ENCODE measurements around the gene ZNF165.

The ZNF165 gene

DNA sequence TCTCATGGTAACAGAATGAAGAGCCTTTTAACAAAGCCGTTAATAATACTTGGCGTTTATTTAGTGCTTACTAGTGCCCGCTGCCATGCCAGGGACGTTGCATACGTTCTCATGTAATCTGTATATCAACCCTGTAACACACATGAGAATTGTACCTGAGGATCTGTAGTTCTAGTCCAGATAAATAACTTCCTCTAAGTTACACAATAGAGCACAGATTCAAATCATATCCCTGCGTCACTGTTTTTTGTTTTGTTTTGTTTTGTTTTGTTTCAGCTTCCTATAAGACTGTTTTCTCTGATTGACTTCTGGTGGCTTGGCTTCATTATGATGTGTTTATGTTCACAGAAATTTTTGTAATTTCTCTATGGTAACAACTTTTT is 44.6 kb downstream of the ZNF165 start:
- H3F3A ChIP-seq (ENCODE audit: insufficient read depth), result peaks cover 11% of the 10 kb centered on the region; the same call in 1 of the 2 replicates
- H4K20me1 ChIP-seq (ENCODE audit: low read depth, low read length), result 0 out of 2 replicates have a peak, but pooled peaks cover 4% of the 10 kb centered on the region
- H3K36me3 ChIP-seq (ENCODE audit: low read length), result peaks cover 42% of the 10 kb centered on the region; the same call in 1 of the 2 replicates
- peak overlapping the region; percentile 39 for H2AFZ ChIP-seq (ENCODE audit: low read depth, low read length, severe bottlenecking)
- TF ChIP-seq, protein P1, sequence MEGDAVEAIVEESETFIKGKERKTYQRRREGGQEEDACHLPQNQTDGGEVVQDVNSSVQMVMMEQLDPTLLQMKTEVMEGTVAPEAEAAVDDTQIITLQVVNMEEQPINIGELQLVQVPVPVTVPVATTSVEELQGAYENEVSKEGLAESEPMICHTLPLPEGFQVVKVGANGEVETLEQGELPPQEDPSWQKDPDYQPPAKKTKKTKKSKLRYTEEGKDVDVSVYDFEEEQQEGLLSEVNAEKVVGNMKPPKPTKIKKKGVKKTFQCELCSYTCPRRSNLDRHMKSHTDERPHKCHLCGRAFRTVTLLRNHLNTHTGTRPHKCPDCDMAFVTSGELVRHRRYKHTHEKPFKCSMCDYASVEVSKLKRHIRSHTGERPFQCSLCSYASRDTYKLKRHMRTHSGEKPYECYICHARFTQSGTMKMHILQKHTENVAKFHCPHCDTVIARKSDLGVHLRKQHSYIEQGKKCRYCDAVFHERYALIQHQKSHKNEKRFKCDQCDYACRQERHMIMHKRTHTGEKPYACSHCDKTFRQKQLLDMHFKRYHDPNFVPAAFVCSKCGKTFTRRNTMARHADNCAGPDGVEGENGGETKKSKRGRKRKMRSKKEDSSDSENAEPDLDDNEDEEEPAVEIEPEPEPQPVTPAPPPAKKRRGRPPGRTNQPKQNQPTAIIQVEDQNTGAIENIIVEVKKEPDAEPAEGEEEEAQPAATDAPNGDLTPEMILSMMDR (IDR thresholded peaks at IDR 0.05; ENCODE audit: insufficient read depth, low read length, poor library complexity, severe bottlenecking), result no peak
- no peak for TF ChIP-seq EZH2phosphoT487 (conservative IDR thresholded peaks at IDR 0.05; ENCODE audit: low read length)
- H3K27me3 ChIP-seq (ENCODE audit: low read length), result no peaks in the 10 kb centered on the region
- no peaks in the 10 kb centered on the region for H3K9me3 ChIP-seq (ENCODE audit: insufficient read depth, low read length)
- H3K79me2 ChIP-seq (ENCODE audit: insufficient read depth, low read length), result peaks cover 69% of the 10 kb centered on the region
- peak overlapping the region; percentile 74 for H3K4me2 ChIP-seq (ENCODE audit: low read depth, low read length, poor library complexity, severe bottlenecking)
- H3K9me2 ChIP-seq (replicated peaks; ENCODE audit: insufficient read depth, low read length), result no peaks in the 10 kb centered on the region
- peak overlapping the region; percentile 34 for H3K27ac ChIP-seq (ENCODE audit: low read depth, low read length)
- H3K4me3 ChIP-seq (ENCODE audit: insufficient read depth, low read length, poor library complexity, severe bottlenecking), result peak overlapping the region; percentile 71
- H3K9ac ChIP-seq (ENCODE audit: low read length), result peak overlapping the region; percentile 63

DNA sequence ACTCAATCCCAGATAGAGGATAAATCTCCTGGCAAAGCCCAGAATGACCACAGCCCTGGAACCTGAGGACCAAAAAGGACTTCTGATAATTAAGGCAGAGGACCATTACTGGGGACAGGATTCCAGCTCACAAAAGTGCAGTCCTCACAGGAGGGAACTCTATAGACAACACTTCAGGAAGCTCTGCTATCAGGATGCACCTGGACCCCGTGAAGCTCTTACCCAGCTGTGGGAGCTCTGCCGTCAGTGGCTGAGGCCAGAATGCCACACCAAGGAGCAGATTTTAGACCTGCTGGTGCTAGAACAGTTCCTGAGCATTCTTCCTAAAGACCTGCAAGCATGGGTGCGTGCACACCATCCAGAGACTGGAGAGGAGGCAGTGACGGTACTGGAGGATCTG is 45.0 kb downstream of the ZNF165 start:
- H3K4me2 ChIP-seq (ENCODE audit: low read depth, low read length, poor library complexity, severe bottlenecking), result peak overlapping the region; percentile 74
- TF ChIP-seq, protein P1 (IDR thresholded peaks at IDR 0.05; ENCODE audit: insufficient read depth, low read length, poor library complexity, severe bottlenecking), result no peak
- TF ChIP-seq EZH2phosphoT487 (conservative IDR thresholded peaks at IDR 0.05; ENCODE audit: low read length), result no peak
- peaks cover 14% of the 10 kb centered on the region; the same call in 1 of the 2 replicates for H3F3A ChIP-seq (ENCODE audit: insufficient read depth)
- H3K36me3 ChIP-seq (ENCODE audit: low read length), result peaks cover 42% of the 10 kb centered on the region; the same call in 1 of the 2 replicates
- peaks cover 73% of the 10 kb centered on the region for H3K79me2 ChIP-seq (ENCODE audit: insufficient read depth, low read length)
- H3K9me2 ChIP-seq (replicated peaks; ENCODE audit: insufficient read depth, low read length), result no peaks in the 10 kb centered on the region
- H3K27ac ChIP-seq (ENCODE audit: low read depth, low read length), result peak overlapping the region; percentile 34
- H4K20me1 ChIP-seq (ENCODE audit: low read depth, low read length), result 0 out of 2 replicates have a peak, but pooled peaks cover 4% of the 10 kb centered on the region
- peak overlapping the region; percentile 63 for H3K9ac ChIP-seq (ENCODE audit: low read length)
- peak overlapping the region; percentile 71 for H3K4me3 ChIP-seq (ENCODE audit: insufficient read depth, low read length, poor library complexity, severe bottlenecking)
- H2AFZ ChIP-seq (ENCODE audit: low read depth, low read length, severe bottlenecking), result no peak overlapping the region
- H3K9me3 ChIP-seq (ENCODE audit: insufficient read depth, low read length), result no peaks in the 10 kb centered on the region
- H3K27me3 ChIP-seq (ENCODE audit: low read length), result no peaks in the 10 kb centered on the region

DNA sequence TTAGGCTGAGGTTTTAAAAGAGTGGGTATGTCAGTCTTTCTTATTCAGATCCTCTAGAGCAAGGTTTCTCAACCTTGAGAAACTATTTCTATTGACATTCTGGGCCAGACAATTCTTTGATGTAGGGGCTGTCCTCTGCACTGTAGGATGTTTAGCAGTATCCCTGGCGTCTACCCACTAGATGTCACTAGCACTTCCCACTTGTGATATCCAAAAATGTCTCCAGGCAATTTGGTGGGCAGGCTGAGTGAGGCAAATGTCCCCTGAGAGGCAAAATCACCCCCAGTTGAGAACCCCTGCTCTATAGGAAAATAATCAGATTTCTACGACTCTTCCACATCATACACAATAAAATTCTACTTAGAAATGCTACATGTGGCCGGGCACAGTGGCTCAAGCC is 53.6 kb downstream of the ZNF165 start:
- no peak for TF ChIP-seq EZH2phosphoT487 (conservative IDR thresholded peaks at IDR 0.05; ENCODE audit: low read length)
- TF ChIP-seq, protein P1 (IDR thresholded peaks at IDR 0.05; ENCODE audit: insufficient read depth, low read length, poor library complexity, severe bottlenecking), result peak; percentile 60
- Histone ChIP-seq H4K20me1 (ENCODE audit: low read depth, low read length) (no peaks in the 10 kb centered on the region), H2AFZ (ENCODE audit: low read depth, low read length, severe bottlenecking) (no peak overlapping the region), H3K4me3 (ENCODE audit: insufficient read depth, low read length, poor library complexity, severe bottlenecking) (no peak overlapping the region), H3K9me2 (replicated peaks; ENCODE audit: insufficient read depth, low read length) (no peaks in the 10 kb centered on the region), H3K27ac (ENCODE audit: low read depth, low read length) (no peak overlapping the region), H3K9me3 (ENCODE audit: insufficient read depth, low read length) (no peaks in the 10 kb centered on the region), H3K36me3 (ENCODE audit: low read length) (peaks cover 13% of the 10 kb centered on the region; the same call in 1 of the 2 replicates), H3K4me2 (ENCODE audit: low read depth, low read length, poor library complexity, severe bottlenecking) (peak overlapping the region; percentile 16), H3K9ac (ENCODE audit: low read length) (no peak overlapping the region), H3F3A (ENCODE audit: insufficient read depth) (peaks cover 66% of the 10 kb centered on the region), H3K79me2 (ENCODE audit: insufficient read depth, low read length) (peaks cover 83% of the 10 kb centered on the region), H3K27me3 (ENCODE audit: low read length) (no peaks in the 10 kb centered on the region)

Data from SU-DHL-6 (cell line).